GM18505 (cell line): ENCODE data around the gene XIRP1.
A peak's percentile ranks its signal among the peaks of the same experiment; 100 is the strongest.

Experiments used
- ATAC-seq: cut with Tn5 transposase; IDR thresholded peaks from one replicate; pipeline ENCODE4 v1.9.1; 2021; ENCODE audit not compliant: unreplicated experiment
- POLR2A ChIP-seq: IDR thresholded peaks from 4 replicates; pipeline ENCODE4 v1.6.1; 2011; ENCODE audit warnings: borderline replicate concordance; ENCODE audit not compliant: insufficient read depth, insufficient read length; ENCODE audit errors: extremely low read depth

XIRP1 gene

DNA sequence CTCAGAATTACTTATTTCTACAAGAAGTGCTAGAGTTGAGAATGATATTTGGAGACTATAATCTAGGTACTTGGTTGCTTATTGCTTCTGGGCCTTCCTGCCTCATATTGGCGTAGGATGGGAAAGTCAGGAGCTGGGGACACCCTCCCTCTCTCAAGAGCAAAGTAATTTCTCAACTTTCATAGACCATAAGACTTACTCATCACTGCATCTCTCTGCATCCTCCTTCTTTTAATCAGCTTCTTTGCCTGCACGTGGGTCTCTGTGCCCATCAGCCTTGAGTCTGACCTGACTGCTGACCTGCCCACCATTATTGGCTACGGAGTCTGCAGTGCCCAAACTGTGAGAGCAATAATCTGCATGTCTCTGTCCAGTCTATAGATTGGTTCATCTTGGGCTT, 27.3 kb upstream of the XIRP1 start:
- no peak for ATAC-seq

DNA sequence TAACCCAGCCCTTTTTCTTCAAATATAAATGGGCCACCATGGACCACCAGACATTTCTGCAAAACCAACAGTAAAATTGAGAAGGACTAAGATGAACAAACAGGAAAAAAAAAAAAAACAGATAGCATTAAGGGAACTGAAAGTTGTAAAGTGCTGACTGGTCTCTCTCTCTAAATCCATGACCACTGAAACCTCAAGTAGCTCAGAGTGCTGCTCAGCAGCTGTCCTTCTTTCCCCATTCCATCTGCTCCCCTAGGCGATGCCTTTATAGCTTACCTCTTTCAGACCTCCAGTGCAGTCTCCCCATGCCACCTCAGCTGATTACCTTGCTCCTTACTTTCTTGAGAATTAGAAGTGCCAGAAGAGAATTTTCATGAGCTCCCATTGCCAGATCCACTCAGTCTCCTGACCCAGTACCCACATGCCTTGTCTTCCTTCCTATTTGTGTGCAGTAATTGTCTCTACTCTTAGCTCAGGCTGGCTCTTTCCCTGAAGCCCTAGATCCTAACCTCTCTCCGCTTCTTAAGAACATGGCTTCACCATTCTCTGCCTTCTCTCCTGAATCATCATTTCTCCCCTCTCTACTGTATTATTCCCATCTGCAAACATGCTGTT, 23.9 kb upstream of the XIRP1 start:
- peak; percentile 95 for ATAC-seq
- TF ChIP-seq POLR2A: no peak

More for the DNA sequence above, 27.3 kb upstream of the XIRP1 start:
- no peak for TF ChIP-seq POLR2A

DNA sequence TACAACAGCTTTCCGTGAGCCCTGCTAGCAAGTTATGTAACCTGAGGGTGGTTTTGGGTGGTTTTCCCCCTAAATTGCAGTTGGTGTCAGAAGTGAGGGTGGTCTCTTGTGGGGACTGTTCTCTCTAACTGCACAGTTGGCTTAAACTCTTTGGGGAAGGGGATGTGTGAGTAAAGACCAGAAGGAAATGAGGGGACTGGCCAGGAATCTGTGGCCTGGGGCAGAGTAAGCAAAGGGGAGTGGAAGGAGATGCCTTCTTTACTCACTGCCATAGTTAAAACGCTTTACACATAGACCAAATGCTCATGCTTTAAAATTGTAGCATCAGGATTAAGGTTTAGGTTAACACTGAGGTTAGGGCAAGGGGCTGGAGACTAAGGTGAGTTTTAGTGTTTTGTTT, 21.2 kb upstream of the XIRP1 start:
- TF ChIP-seq POLR2A: no peak

DNA sequence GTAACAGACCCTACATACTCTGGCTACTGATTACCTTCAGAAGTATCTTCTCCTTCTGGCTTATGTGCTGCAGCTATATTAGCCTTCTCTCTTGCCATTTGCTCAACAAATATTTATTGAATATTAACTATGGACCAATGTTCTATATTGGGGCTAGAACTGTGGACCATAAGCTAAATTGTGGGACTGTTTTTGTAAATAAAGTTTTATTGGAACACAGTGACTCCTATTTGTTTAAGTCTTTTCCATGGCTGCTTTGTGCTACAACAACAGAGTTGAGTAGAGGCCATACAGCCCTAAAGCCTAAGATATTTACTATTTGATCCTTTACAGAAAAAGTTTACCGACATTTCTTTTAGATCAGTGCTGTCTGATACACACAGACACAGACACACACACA, 20.3 kb upstream of the XIRP1 start:
- TF ChIP-seq POLR2A: no peak
- no peak for ATAC-seq

More for the DNA sequence above, 21.2 kb upstream of the XIRP1 start:
- ATAC-seq: no peak

DNA sequence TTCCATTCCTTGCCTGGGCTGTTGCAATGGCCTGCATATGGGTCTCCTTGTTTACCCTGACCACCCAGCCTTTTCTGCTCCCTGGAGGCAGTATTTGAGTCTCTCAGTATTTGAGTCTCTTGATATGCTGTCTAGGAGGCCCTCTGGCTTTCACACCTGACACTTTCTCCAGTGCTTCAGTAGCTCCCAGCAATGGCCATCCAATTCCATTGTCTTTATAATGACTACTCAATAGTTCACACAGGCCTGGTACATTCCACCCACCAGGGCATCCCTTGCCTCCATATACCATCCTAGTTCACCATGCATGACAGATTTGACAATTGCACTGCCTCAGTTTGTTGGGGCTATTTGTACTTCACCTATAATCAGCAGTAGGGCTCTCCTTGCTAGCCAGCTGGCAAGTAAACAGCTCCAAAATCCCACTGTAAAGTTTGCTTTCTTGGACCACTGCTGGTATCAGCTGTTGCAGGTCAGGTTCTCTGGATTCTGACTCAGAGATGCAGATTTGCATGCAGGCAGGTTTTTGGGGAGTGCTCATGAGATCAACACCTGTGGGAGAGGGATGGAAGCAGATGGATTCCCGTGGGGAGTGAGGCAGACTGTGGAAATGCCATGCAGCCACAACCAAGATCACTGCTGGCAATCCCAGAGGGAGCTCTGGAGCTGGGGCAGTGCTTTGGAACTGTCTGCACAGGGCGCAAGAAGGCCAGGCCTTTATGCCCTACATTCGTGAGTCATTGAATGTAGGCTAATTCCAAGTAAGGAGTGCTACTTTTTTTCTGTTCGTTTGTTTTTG, 19.1 kb upstream of the XIRP1 start:
- TF ChIP-seq POLR2A: no peak
- no peak for ATAC-seq

DNA sequence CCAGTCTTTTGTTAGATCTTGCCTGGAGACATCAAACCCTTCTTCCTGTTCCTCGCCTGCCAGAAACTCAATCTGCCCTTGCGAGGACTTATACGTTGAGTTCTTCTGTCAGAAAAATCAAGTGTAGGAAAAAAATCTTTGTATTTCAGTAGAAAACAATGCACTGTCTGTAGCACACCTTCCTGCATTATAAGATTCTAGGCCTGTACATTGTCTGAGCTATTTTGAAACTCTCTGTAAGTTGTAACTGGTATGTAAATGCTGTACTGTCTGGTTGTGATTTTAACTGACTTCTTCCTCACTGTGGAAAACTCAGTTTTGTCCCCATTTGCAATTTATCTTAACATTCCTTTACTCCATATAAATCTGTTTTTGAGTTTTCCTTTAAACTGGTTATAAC, 17.7 kb upstream of the XIRP1 start:
- TF ChIP-seq POLR2A: no peak
- ATAC-seq: no peak

DNA sequence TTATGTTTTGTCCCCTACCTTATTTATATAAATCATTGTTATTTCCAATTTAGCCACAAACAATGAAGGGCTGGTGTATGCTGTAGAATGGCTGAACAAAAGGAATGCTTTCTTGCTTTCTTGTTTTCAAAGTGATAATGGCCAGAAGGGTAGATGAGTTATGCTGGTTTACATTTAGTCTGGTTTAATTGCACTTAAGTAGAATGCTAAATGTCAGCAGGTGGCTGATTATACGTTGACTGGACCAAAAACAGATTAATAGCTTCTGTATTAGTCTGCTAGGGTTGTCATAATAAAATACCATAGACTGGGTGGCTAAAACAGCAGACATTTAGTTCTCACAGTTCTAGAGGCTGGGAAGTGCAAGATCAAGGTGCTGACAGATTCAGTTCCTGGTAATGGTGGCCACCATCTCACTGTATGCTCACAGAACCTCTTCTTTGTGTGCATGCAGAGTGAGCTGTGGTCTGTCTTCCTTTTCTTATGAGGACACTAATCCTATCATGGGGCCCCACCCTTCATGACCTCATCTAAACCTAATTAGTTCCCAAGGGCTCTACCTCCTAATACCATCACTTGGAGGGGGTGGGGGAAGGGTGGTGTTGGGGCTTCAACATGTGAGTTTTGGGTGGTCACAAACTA, 17.1 kb upstream of the XIRP1 start:
- TF ChIP-seq POLR2A: no peak

DNA sequence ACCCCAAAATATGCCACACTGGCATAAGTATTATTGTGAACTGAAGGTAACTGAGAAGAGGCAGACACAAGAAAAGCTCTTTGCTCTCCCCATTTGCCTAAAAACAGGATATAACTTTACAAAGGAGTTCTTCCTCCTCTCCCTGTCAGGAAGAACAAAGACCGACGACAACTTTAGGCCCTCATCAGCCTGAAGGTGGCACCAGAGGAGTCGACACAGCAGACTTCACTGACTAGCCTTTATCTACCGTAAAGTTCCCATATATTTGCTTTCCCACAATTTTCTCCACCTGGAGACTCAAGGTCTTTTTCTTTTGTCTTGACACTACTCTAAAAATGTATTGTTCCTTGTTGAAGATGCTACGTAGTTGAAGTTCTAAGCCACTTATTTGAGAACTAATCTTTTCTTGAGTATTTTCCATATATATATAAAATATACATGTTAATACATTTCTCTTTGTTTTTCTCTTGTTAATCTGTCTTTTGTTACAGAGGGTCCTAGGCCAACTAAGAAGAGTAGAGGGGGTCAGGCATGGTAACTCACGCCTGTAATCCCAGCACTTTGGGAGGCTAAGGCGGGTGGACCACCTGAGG, 16.2 kb upstream of the XIRP1 start:
- TF ChIP-seq POLR2A: no peak
- ATAC-seq: no peak

More for the DNA sequence above, 17.1 kb upstream of the XIRP1 start:
- ATAC-seq: no peak

DNA sequence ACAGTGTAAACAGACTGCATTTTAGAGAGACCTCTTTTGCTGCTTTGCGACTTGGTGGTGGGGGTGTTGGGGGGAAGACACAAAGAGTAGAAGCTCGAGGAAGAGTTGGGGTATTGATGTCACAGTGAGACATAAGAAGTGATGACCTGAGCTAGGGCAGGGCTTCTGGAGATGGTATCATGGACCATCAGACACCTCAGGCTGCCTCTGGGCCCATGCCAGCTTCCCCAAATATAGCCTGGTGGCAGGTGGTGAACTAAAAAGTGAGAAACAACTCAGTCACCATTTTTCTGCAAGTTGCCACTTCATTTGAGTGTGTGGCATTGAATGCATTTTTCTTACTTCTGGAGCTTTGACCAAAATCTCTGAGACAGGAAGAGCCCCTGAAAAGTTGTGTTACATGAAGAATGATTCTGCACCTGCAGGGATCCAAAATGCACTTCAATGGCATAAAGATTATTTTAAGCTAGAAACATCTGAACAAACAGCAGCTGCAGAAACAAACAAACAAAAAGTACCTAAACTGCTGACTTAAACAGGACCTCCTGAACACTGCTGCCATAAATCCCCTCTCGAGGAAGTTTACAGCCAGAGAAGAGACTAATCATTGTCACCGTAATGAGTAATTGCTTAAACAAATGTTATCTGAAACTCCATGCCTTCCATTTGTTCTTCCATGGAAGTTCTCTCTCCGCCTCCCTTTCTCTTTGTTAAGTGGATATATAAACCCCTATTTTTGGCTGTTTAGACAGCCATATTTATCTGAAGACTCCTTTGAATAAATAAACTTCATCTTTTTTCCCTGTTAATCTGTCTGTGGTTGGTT, 15.2 kb upstream of the XIRP1 start:
- no peak for TF ChIP-seq POLR2A
- ATAC-seq: no peak

DNA sequence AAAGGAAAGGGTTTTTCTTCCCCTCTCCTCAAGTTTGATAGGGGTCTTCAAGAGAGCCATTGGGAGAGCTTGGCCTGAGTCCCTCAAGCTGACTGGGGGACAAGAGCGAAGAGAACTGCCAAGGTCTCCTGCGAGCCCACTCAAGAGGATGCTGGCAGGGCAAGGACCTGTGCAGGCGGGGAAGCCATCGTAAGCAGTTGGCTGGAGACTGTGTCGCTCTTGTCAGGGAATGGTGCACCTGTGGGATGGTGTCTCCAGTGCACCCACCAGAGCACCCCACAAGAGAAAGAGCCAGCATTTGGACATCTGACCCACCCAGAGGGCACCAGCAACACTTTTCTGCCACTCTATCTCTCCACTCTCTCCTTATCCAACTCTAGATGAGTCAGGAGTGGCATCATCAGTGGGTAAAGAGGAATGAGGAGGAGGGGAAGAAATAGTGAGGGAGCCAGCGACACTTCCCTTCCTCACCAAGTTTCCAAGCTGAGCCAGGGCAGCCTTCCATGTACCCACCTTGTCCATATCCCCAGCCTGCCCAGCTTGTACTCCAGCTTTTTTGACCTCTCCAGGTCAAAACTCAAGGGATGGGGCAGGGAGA, 13.6 kb upstream of the XIRP1 start:
- TF ChIP-seq POLR2A: no peak
- ATAC-seq: no peak

DNA sequence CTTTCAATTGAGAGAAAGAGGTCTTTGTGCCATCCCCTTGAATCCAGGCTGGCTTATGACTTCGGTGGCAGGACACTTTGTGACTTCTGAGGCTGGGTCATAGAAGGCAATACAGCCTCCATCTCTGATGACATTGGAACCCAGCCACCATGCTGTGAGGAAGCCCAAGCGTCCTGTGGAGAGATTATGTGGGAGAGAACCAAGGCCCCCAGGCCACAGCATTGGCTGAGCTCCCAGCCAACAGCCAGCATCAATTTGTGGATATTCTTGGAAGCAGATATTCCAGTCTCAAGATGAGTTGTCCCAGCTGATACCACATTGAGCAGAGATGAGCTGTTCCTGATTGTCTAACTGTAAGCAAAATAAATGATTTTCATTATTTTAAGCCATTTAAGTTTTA, 12.7 kb upstream of the XIRP1 start:
- no peak for TF ChIP-seq POLR2A
- no peak for ATAC-seq

DNA sequence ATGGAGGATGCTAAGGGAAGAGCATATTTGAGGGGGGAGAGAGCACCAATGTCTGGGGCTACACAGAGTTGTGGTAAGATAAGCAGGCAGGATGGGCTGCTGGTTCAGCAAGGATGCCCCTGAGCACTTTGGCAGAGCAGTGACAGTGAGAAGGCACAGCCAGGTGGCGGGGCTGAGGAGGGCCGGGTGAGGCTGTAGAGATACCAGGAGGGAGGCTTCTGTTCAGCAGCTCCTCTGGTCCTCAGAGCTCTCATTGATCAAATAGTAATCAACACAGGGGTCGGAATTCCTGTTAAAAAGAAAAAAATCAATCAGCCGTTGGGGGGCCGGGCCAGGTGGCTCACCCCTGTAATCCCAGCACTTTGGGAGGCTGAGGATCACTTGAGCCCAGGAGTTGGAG, 11.5 kb upstream of the XIRP1 start:
- TF ChIP-seq POLR2A: no peak
- no peak for ATAC-seq
